ENCODE data around the gene ZEB1. TPM values are rescaled to one million over a fixed set of nuclear protein-coding genes. Genes with fewer than 3 reads are reported as not detected.
"Not testable (repeated sequence)": the region's sequence is repeated elsewhere in the genome, so short reads cannot be mapped to it uniquely, and the experiment has no call there.

The ZEB1 gene
- total RNA-seq, 1 donor from 2014 or later: 63.1 TPM

DNA sequence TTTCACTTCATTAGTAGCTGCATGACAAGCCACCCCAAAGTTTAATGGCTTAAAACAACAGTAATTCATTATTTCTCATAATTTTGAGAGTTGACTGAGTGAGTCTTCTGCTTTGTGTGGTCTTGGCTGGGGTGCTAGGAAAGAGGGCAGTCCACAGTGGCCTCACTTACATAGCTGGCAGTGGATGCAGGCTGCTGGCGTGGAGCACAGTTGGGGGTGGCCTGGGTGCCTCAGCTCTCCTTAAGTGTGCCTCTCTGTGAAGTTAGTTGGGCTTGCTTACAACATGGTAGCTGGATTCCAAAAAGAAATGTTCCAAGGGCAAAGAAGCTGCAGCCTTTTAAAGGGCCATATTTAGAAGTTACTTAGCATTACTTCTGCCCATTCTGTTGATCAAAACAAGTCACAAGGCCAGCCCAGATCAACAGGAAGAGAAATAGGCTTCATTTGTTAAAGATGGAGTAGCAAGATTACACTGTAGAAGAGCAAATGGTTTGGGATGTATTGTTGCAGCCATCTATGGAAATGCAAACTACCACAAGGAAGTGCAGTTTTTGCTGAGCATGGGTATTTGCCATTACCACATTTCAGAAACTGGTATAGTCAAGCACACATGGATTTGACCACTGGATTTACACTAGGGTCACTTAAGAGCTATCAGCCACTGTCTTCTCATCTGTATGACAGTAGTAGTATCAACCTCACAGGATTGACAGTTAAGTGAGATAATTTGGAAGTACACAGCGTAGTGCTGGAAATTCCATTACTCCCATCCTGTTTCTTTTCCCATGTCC, 33.6 kb downstream of the ZEB1 start:
- H3K36me3 Mint-ChIP-seq (ENCODE audit: low read depth): no peaks in the 10 kb centered on the region
- no peak overlapping the region for H3K4me3 Mint-ChIP-seq (ENCODE audit: unreplicated experiment)
- H3K9me3 Mint-ChIP-seq (ENCODE audit: low read depth): peaks cover 3% of the 10 kb centered on the region
- H3K4me1 Mint-ChIP-seq (ENCODE audit: low read depth): peaks cover 51% of the 10 kb centered on the region
- H3K27ac Mint-ChIP-seq (ENCODE audit: unreplicated experiment): no peak overlapping the region
- no peak for DNase-seq (ENCODE audit: low spot score)
- no peaks in the 10 kb centered on the region for H3K27me3 Mint-ChIP-seq (ENCODE audit: low read depth)
- TF ChIP-seq, protein P1, sequence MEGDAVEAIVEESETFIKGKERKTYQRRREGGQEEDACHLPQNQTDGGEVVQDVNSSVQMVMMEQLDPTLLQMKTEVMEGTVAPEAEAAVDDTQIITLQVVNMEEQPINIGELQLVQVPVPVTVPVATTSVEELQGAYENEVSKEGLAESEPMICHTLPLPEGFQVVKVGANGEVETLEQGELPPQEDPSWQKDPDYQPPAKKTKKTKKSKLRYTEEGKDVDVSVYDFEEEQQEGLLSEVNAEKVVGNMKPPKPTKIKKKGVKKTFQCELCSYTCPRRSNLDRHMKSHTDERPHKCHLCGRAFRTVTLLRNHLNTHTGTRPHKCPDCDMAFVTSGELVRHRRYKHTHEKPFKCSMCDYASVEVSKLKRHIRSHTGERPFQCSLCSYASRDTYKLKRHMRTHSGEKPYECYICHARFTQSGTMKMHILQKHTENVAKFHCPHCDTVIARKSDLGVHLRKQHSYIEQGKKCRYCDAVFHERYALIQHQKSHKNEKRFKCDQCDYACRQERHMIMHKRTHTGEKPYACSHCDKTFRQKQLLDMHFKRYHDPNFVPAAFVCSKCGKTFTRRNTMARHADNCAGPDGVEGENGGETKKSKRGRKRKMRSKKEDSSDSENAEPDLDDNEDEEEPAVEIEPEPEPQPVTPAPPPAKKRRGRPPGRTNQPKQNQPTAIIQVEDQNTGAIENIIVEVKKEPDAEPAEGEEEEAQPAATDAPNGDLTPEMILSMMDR (IDR thresholded peaks at IDR 0.05): no peak

- Mint-ChIP-seq H3K27ac (ENCODE audit: unreplicated experiment) (no peak overlapping the region), H3K36me3 (ENCODE audit: low read depth) (no peaks in the 10 kb centered on the region), H3K4me1 (ENCODE audit: low read depth) (peaks cover 59% of the 10 kb centered on the region), H3K27me3 (ENCODE audit: low read depth) (no peaks in the 10 kb centered on the region), H3K4me3 (ENCODE audit: unreplicated experiment) (no peak overlapping the region), H3K9me3 (ENCODE audit: low read depth) (peaks cover 3% of the 10 kb centered on the region)
- TF ChIP-seq, protein P1 (IDR thresholded peaks at IDR 0.05): peak; percentile 41
- no peak for DNase-seq (ENCODE audit: low spot score)
These were observed 34.6 kb downstream of the ZEB1 start for GRCh38 chr10:31353574-31353973.

GRCh38 chr10:31358688-31359330, 39.8 kb downstream of the ZEB1 start:
- H3K36me3 Mint-ChIP-seq (ENCODE audit: low read depth): peaks cover 9% of the 10 kb centered on the region
- peaks cover 56% of the 10 kb centered on the region for H3K4me1 Mint-ChIP-seq (ENCODE audit: low read depth)
- no peak for DNase-seq (ENCODE audit: low spot score)
- no peaks in the 10 kb centered on the region for H3K27me3 Mint-ChIP-seq (ENCODE audit: low read depth)
- TF ChIP-seq, protein P1 (IDR thresholded peaks at IDR 0.05): no peak
- H3K9me3 Mint-ChIP-seq (ENCODE audit: low read depth): no peaks in the 10 kb centered on the region
- H3K27ac Mint-ChIP-seq (ENCODE audit: unreplicated experiment): peak overlapping the region; percentile 68
- no peak overlapping the region for H3K4me3 Mint-ChIP-seq (ENCODE audit: unreplicated experiment)

DNA sequence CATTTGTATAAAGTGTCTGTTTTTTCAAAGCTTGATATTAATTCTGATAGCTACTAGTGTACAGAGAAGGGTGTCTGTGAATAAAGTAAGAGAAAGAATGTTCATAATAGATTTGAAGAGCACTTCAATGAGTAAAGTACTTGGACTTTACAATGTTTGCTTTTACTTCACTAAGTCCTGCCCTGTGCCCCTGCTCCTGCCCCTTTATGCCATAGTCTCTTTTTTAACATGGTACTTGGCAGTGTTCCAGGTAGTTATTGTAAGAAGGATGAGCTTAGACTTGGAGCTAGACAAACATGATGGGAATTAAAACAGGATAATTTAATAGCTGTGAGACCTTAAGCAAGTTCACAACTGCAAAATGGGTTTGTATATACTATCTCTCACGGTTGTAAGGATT, 41.0 kb downstream of the ZEB1 start:
- TF ChIP-seq, protein P1 (IDR thresholded peaks at IDR 0.05): no peak
- H3K4me1 Mint-ChIP-seq (ENCODE audit: low read depth): peaks cover 48% of the 10 kb centered on the region
- no peak overlapping the region for H3K4me3 Mint-ChIP-seq (ENCODE audit: unreplicated experiment)
- H3K27me3 Mint-ChIP-seq (ENCODE audit: low read depth): no peaks in the 10 kb centered on the region
- peaks cover 11% of the 10 kb centered on the region for H3K36me3 Mint-ChIP-seq (ENCODE audit: low read depth)
- peak overlapping the region; percentile 4 for H3K27ac Mint-ChIP-seq (ENCODE audit: unreplicated experiment)
- no peak for DNase-seq (ENCODE audit: low spot score)
- no peaks in the 10 kb centered on the region for H3K9me3 Mint-ChIP-seq (ENCODE audit: low read depth)

DNA sequence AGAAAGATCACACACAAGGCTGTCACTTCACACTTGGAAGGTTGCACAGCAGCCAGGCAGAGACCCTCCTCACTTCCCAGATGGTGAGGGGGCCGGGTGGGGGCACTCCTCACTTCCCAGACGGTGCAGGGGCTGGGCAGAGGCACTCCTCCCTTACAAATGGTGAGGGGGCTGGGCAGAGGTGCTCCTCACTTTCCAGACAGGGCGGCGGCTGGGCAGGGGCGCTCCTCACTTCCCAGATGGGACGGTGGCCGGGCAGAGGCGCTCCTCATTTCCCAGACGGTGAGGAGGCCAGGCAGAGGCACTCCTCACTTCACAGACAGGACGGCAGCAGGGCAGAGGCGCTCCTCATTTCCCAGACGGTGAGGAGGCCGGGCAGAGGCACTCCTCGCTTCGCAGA, 42.5 kb downstream of the ZEB1 start:
- H3K4me3 Mint-ChIP-seq (ENCODE audit: unreplicated experiment); H3K27me3 Mint-ChIP-seq (ENCODE audit: low read depth); H3K27ac Mint-ChIP-seq (ENCODE audit: unreplicated experiment); DNase-seq (ENCODE audit: low spot score); H3K9me3 Mint-ChIP-seq (ENCODE audit: low read depth): not testable (repeated sequence)
- peaks cover 13% of the 10 kb centered on the region for H3K36me3 Mint-ChIP-seq (ENCODE audit: low read depth)
- H3K4me1 Mint-ChIP-seq (ENCODE audit: low read depth): peaks cover 39% of the 10 kb centered on the region
